Esophagus muscularis mucosa (tissue), 4 donors: Measurements from ENCODE around the gene ACTL6B.

Experiments
- EP300 ChIP-seq: sonication (generic); formaldehyde crosslinking; IDR thresholded peaks from one replicate; pipeline ENCODE4 v1.6.1; 2017; ENCODE audit warnings: antibody characterized with exemption
- POLR2A ChIP-seq: fragments of 450-650 bp; IDR thresholded peaks from one replicate; pipeline ENCODE4 v1.6.1; 2017; ENCODE audit warnings: antibody characterized with exemption, moderate library complexity, mild to moderate bottlenecking, low read depth
- POLR2AphosphoS5 ChIP-seq, 2 donors: sonication (generic); formaldehyde crosslinking; IDR thresholded peaks; one replicate each; pipeline ENCODE4 v1.6.1; 2017; ENCODE audit warnings: antibody characterized with exemption in 2 of 2
- TF ChIP-seq, protein P1 (sequence below), 3 experiments: fragments of 200-600 bp in 2 of 3; fragments of 450-650 bp in 1 of 3; sonication (generic) in 2 of 3; IDR thresholded peaks; one replicate each; pipeline ENCODE4 v1.5.1; 2017 to 2019; ENCODE audit warnings: antibody characterized with exemption in 3 of 3, mild to moderate bottlenecking in 2 of 3, moderate library complexity in 1 of 3

DNA sequence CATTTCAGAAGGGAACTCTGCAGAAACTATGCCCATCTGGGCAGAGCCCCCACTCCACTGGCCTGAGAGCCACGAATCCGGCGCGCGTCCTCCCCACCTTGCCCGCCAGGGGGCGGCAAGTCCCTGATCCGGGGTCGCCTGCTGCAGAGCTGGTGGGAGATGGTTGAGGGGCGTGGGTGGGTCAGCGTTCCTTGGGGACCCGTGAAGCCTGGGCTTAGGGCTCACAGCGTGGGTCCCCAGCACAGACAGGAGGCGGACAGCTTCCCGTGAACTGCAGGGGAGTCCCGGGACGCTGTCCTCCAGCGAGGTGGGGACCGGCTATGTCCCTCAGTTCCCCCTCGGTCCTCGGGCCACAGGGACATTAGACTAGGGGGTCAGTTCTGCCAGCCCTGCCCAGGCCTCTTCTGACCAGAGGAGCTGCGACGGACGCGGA is 49.1 kb upstream of the ACTL6B start:
- TF ChIP-seq, protein P1, sequence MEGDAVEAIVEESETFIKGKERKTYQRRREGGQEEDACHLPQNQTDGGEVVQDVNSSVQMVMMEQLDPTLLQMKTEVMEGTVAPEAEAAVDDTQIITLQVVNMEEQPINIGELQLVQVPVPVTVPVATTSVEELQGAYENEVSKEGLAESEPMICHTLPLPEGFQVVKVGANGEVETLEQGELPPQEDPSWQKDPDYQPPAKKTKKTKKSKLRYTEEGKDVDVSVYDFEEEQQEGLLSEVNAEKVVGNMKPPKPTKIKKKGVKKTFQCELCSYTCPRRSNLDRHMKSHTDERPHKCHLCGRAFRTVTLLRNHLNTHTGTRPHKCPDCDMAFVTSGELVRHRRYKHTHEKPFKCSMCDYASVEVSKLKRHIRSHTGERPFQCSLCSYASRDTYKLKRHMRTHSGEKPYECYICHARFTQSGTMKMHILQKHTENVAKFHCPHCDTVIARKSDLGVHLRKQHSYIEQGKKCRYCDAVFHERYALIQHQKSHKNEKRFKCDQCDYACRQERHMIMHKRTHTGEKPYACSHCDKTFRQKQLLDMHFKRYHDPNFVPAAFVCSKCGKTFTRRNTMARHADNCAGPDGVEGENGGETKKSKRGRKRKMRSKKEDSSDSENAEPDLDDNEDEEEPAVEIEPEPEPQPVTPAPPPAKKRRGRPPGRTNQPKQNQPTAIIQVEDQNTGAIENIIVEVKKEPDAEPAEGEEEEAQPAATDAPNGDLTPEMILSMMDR (IDR thresholded peaks at IDR 0.05), result peak; percentile 88 to 93 (median 90)
- TF ChIP-seq POLR2A (no peak), EP300 (no peak), POLR2AphosphoS5 (IDR thresholded peaks at IDR 0.05) (no peak)
